ENCODE data around the gene GART. TPM values are rescaled to one million over a fixed set of nuclear protein-coding genes. Genes with fewer than 3 reads are reported as not detected.

Gene GART
- total RNA-seq, 1 experiment from 2014 or later = 162 TPM

DNA sequence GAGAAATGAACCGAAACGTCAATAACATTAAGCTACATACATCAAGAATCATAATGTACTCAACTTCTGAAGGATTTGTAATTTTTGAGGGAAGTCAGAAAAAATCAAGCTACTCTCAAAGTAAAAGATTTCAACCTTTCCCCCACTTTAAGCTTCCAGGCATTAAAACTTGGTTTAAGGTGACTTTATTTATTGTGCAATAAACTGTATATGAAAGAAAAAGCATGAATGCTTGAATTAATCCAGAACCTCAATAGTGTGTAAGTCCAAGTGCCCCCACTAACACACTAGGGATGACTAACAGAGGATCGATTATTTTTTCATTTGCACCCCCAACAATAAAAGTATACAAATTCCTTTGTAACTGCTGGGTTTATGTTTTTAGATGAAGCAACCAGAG, 10.9 kb downstream of the GART start:
- Mint-ChIP-seq H3K4me1 (no peaks in the 10 kb centered on the region), H3K36me3 (ENCODE audit: insufficient read depth in 1 of 3, low read depth in 3 of 3) (peaks cover 63 to 96% (median 89%) of the 10 kb centered on the region in 3 experiments), H3K27ac (no peak overlapping the region), H3K9me3 (no peaks in the 10 kb centered on the region), H3K4me3 (no peak overlapping the region), H3K27me3 (ENCODE audit: low read depth) (no peaks in the 10 kb centered on the region)
- no peak overlapping the region for H2AK5ac ChIP-seq (ENCODE audit: insufficient read length, low read length)
- no peaks in the 10 kb centered on the region for H4K20me1 ChIP-seq (ENCODE audit: control insufficient read depth, insufficient read depth, insufficient read length)
- H2BK15ac ChIP-seq (ENCODE audit: low read depth, low read length) = no peak overlapping the region
- H2AFZ ChIP-seq (ENCODE audit: low read length) = no peak overlapping the region
- no peak for DNase-seq
- no peaks in the 10 kb centered on the region for H3K79me2 ChIP-seq (ENCODE audit: insufficient read depth, low read length)
- no peak overlapping the region for H3K4ac ChIP-seq (ENCODE audit: low read depth, low read length)
- H3K18ac ChIP-seq (ENCODE audit: insufficient read length, low read depth, low read length) = no peak overlapping the region
- TF ChIP-seq, protein P1, sequence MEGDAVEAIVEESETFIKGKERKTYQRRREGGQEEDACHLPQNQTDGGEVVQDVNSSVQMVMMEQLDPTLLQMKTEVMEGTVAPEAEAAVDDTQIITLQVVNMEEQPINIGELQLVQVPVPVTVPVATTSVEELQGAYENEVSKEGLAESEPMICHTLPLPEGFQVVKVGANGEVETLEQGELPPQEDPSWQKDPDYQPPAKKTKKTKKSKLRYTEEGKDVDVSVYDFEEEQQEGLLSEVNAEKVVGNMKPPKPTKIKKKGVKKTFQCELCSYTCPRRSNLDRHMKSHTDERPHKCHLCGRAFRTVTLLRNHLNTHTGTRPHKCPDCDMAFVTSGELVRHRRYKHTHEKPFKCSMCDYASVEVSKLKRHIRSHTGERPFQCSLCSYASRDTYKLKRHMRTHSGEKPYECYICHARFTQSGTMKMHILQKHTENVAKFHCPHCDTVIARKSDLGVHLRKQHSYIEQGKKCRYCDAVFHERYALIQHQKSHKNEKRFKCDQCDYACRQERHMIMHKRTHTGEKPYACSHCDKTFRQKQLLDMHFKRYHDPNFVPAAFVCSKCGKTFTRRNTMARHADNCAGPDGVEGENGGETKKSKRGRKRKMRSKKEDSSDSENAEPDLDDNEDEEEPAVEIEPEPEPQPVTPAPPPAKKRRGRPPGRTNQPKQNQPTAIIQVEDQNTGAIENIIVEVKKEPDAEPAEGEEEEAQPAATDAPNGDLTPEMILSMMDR (conservative IDR thresholded peaks at IDR 0.05) = no peak
- H4K8ac ChIP-seq (replicated peaks; ENCODE audit: insufficient read length, low read depth, low read length) = no peak overlapping the region
- no peaks in the 10 kb centered on the region for H3K9me3 ChIP-seq (ENCODE audit: control insufficient read depth, low read depth, low read length)
- no peak overlapping the region for H2BK20ac ChIP-seq (ENCODE audit: low read depth, low read length, poor library complexity, severe bottlenecking)
- H3T11ph ChIP-seq (ENCODE audit: low read length) = no peak overlapping the region
- H2BK12ac ChIP-seq (ENCODE audit: insufficient read length, low read depth, low read length) = no peak overlapping the region
- no peaks in the 10 kb centered on the region for H3K4me1 ChIP-seq (ENCODE audit: insufficient read depth, low read length)
- H4K5ac ChIP-seq (ENCODE audit: insufficient read length, low read depth, low read length) = no peak overlapping the region
- no peak overlapping the region for H2BK120ac ChIP-seq (ENCODE audit: low read depth, low read length, poor library complexity, severe bottlenecking)
- H2BK5ac ChIP-seq (ENCODE audit: insufficient read length, low read length) = no peak overlapping the region
- peaks cover 3% of the 10 kb centered on the region for H3K79me1 ChIP-seq (ENCODE audit: insufficient read depth, low read depth, low read length, poor library complexity, severe bottlenecking)
- H3K56ac ChIP-seq (ENCODE audit: insufficient read length, low read depth, low read length) = no peak overlapping the region
- H3K27me3 ChIP-seq (ENCODE audit: insufficient read depth, low read length) = no peaks in the 10 kb centered on the region
- no peak overlapping the region for H3K4me2 ChIP-seq (ENCODE audit: insufficient read depth, insufficient read length, low read length)
- no CpG with 5 or more reads among the region's 3 CpGs for WGBS (ENCODE audit: extremely low coverage, insufficient read length, low lambda C conversion rate)
- no peaks in the 10 kb centered on the region for H3K23me2 ChIP-seq (ENCODE audit: insufficient read length, low read depth, low read length, poor library complexity, severe bottlenecking)
- H4K91ac ChIP-seq (ENCODE audit: insufficient read length, low read depth, low read length) = no peak overlapping the region
- H3K23ac ChIP-seq (ENCODE audit: insufficient read length, low read depth, low read length) = no peak overlapping the region
- no peak overlapping the region for H3K27ac ChIP-seq (ENCODE audit: insufficient read length, low read depth, low read length)
- no peak overlapping the region for H3K14ac ChIP-seq (ENCODE audit: insufficient read depth, low read length)
- no peak overlapping the region for H3K9ac ChIP-seq (ENCODE audit: extremely low read depth, insufficient read length, low read length)
